PC-3 (cell line): ENCODE results near the gene NME7. TPM values are rescaled to one million over a fixed set of nuclear protein-coding genes. Genes with fewer than 3 reads are reported as not detected.

Experiments used
- ATAC-seq: fragments of 200-7000 bp; cut with Tn5 transposase; 2 replicates; pipeline ENCODE4 v1.9.1; 2020; ENCODE audit warnings: mild to moderate bottlenecking, moderate library complexity
- BruUV-seq: library from RNA; stranded (reverse); fragments of 400-500 nt; replicated peaks from 2 replicates; lab custom pipeline; 2021; lab: Mats Ljungman, UMichigan
- CTCF ChIA-PET: fragments of 300-600 bp; sonication (Branson Sonifier 250); formaldehyde crosslinking; loops from one replicate; lab custom pipeline; 2022; ENCODE audit warnings: antibody characterized with exemption; lab: Charles Lee
- POLR2A ChIA-PET: fragments of 300-600 bp; sonication (Branson Sonifier 250); formaldehyde crosslinking; loops from one replicate; lab custom pipeline; 2022; ENCODE audit warnings: antibody characterized with exemption; ENCODE audit not compliant: unreplicated experiment; lab: Charles Lee
- DNase-seq: peaks from one replicate; pipeline ENCODE4 v3.0.0-alpha.2; 2015
- H2AFZ ChIP-seq: fragments of 300-600 bp; sonication (generic); 2 replicates; pipeline ENCODE4 v1.6.0; 2016; ENCODE audit warnings: antibody characterized with exemption, low read length
- H3F3A ChIP-seq: fragments of 300-600 bp; sonication (generic); one replicate; pipeline ENCODE4 v1.6.0; 2017; ENCODE audit warnings: antibody characterized with exemption, low read length, control low read depth, mild to moderate bottlenecking; ENCODE audit not compliant: unreplicated experiment
- H3K27ac ChIP-seq: fragments of 300-600 bp; sonication (generic); 2 replicates; pipeline ENCODE4 v1.5.1; 2016; ENCODE audit warnings: mild to moderate bottlenecking, low read length
- H3K27me3 ChIP-seq: fragments of 300-600 bp; sonication (generic); 2 replicates; pipeline ENCODE4 v1.6.1; 2016; ENCODE audit warnings: low read length, mixed read lengths
- H3K36me3 ChIP-seq: fragments of 300-600 bp; sonication (generic); 2 replicates; pipeline ENCODE4 v1.6.1; 2016; ENCODE audit warnings: low read depth, mixed run types, low read length, mixed read lengths
- H3K4me1 ChIP-seq: fragments of 300-600 bp; sonication (generic); 2 replicates; pipeline ENCODE4 v1.5.1; 2016; ENCODE audit warnings: low read length; ENCODE audit not compliant: insufficient read depth
- H3K4me2 ChIP-seq: fragments of 300-600 bp; sonication (generic); 2 replicates; pipeline ENCODE4 v1.6.0; 2016; ENCODE audit warnings: low read length
- H3K4me3 ChIP-seq: fragments of 300-600 bp; sonication (generic); 2 replicates; pipeline ENCODE4 v1.5.1; 2016; ENCODE audit warnings: mild to moderate bottlenecking, low read length, mixed read lengths
- H3K79me2 ChIP-seq: fragments of 300-600 bp; sonication (generic); 2 replicates; pipeline ENCODE4 v1.6.1; 2017; ENCODE audit warnings: low read length, mixed read lengths
- H3K9ac ChIP-seq: fragments of 300-600 bp; sonication (generic); 2 replicates; pipeline ENCODE4 v1.6.0; 2016; ENCODE audit warnings: mild to moderate bottlenecking, low read length
- H3K9me2 ChIP-seq: fragments of 300-600 bp; sonication (generic); replicated peaks from 2 replicates; pipeline ENCODE4 v1.6.1; 2016; ENCODE audit warnings: mixed run types, low read length, mixed read lengths
- H3K9me3 ChIP-seq: fragments of 300-600 bp; sonication (generic); 2 replicates; pipeline ENCODE4 v1.6.1; 2016; ENCODE audit warnings: low read length, mixed read lengths
- H4K20me1 ChIP-seq: fragments of 300-600 bp; sonication (generic); 2 replicates; pipeline ENCODE4 v1.6.1; 2016; ENCODE audit warnings: low read length, mixed read lengths
- CTCF ChIP-seq: fragments of 300-600 bp; sonication (generic); conservative IDR thresholded peaks from 2 replicates; pipeline ENCODE4 v1.5.1; 2017; ENCODE audit warnings: antibody characterized with exemption, low read depth, mild to moderate bottlenecking, low read length
- EZH2 ChIP-seq: fragments of 300-600 bp; sonication (generic); IDR thresholded peaks from one replicate; pipeline ENCODE4 v1.6.1; 2017; ENCODE audit warnings: antibody characterized with exemption, mild to moderate bottlenecking, low read length; ENCODE audit not compliant: unreplicated experiment
- EZH2phosphoT487 ChIP-seq: fragments of 300-600 bp; sonication (generic); IDR thresholded peaks from 2 replicates; pipeline ENCODE4 v1.6.1; 2018; ENCODE audit warnings: mild to moderate bottlenecking, antibody characterized with exemption, low read length, borderline replicate concordance
- intact Hi-C: fragments of 100-400 bp; cut with micrococcal nuclease; formaldehyde crosslinking; loops from 2 replicates; pipeline ENCODE4 v1.9.0; 2023
- total RNA-seq: library from RNA; depleted of rRNA; stranded (reverse); fragments of >200 nt; gene quantifications from 2 replicates; pipeline ENCODE4 v1.2.3, GENCODE V29; 2014

NME7 gene
- total RNA-seq, 1 experiment from 2014 or later = 18.9 TPM

DNA sequence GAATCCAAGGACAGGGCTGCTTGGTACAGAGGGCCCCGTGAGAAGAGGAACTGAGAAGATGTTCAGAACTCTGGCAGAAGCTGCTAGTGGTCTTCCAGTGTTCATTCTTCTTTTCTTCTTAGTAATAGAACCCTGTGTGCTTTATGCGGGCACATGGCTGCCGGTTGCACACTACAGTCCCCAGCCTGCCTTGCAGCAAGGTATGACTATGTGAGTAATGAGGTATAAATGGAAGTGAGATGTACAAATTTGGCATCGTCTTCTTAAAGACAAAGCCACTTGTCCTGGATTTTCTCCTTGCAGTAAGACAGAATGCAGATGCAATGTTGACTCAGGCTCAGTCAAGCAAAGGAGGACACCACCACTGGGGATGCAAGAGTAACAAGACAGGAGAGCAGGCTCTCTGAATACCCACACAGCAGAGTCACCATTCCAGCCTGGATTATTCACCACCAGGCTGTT lies 276.1 kb downstream of the NME7 start:
- H3K4me3 ChIP-seq = no peak overlapping the region

GRCh38 chr1:169090900-169091311 lies 276.7 kb downstream of the NME7 start:
- Histone ChIP-seq H3K9me2 (no peaks in the 10 kb centered on the region), H3K9ac (no peak overlapping the region), H3K27ac (no peak overlapping the region), H2AFZ (no peak overlapping the region), H3K79me2 (no peaks in the 10 kb centered on the region), H4K20me1 (no peaks in the 10 kb centered on the region), H3K4me3 (no peak overlapping the region), H3K36me3 (no peaks in the 10 kb centered on the region), H3K27me3 (no peaks in the 10 kb centered on the region), H3K4me1 (no peaks in the 10 kb centered on the region), H3K9me3 (no peaks in the 10 kb centered on the region), H3K4me2 (no peak overlapping the region), H3F3A (no peaks in the 10 kb centered on the region)
- no peak for ATAC-seq
- no TSS peak for BruUV-seq
- intact Hi-C loops = no loop called here
- ChIA-PET POLR2A (no interaction called here), CTCF (no interaction called here)
- TF ChIP-seq EZH2phosphoT487 (no peak), EZH2 (no peak), CTCF (no peak)
- no peak for DNase-seq

More for the DNA sequence above, 276.1 kb downstream of the NME7 start:
- H4K20me1 ChIP-seq = no peaks in the 10 kb centered on the region
- H3K79me2 ChIP-seq = no peaks in the 10 kb centered on the region
- CTCF ChIA-PET = no interaction called here
- POLR2A ChIA-PET = no interaction called here
- no peak for TF ChIP-seq CTCF
- no peak for TF ChIP-seq EZH2phosphoT487
- TF ChIP-seq EZH2 = no peak
- no peak overlapping the region for H3K27ac ChIP-seq
- H3K4me1 ChIP-seq = no peaks in the 10 kb centered on the region
- DNase-seq = no peak
- H2AFZ ChIP-seq = no peak overlapping the region
- no peaks in the 10 kb centered on the region for H3K36me3 ChIP-seq
- no peaks in the 10 kb centered on the region for H3K9me3 ChIP-seq
- no peak overlapping the region for H3K4me2 ChIP-seq
- no peaks in the 10 kb centered on the region for H3K9me2 ChIP-seq
- intact Hi-C loops = no loop called here
- no peak for ATAC-seq
- no peaks in the 10 kb centered on the region for H3F3A ChIP-seq
- no peaks in the 10 kb centered on the region for H3K27me3 ChIP-seq
- no peak overlapping the region for H3K9ac ChIP-seq
- BruUV-seq = no TSS peak

DNA sequence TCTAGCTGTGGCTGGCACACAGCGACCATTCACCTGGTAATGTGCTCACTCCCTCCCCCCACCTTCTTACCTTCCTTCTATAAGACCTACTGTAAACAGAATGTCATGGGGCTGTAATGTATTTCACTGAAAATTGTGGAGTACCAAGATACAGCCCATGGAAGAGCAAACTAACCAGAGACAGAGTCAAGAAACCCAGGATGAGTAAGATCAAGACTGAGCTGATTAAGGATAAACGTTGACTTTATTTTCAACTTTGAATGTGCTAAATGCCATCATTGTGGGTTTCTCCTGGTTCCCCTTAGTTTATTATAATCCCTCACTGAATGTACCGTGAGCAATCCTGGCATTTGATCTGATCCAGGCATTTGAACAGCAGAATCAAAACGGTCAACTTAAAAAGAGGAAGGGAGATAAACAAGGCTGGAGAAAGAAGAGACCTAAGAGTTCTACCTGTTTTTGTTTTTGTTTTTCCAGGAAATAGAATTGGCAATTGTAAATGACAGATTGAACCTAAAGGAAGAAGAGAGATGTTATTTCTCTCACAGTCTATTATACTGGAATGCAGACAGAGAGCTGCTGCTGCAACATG lies 277.2 kb downstream of the NME7 start:
- no peak for DNase-seq
- no peak for ATAC-seq
- Histone ChIP-seq H3K27ac (no peak overlapping the region), H3K4me3 (no peak overlapping the region), H3K4me1 (no peaks in the 10 kb centered on the region), H4K20me1 (no peaks in the 10 kb centered on the region), H3K27me3 (no peaks in the 10 kb centered on the region), H3K9ac (no peak overlapping the region), H3F3A (no peaks in the 10 kb centered on the region), H3K36me3 (no peaks in the 10 kb centered on the region), H2AFZ (no peak overlapping the region), H3K9me2 (no peaks in the 10 kb centered on the region), H3K79me2 (no peaks in the 10 kb centered on the region), H3K4me2 (no peak overlapping the region), H3K9me3 (no peaks in the 10 kb centered on the region)
- intact Hi-C loops = no loop called here
- TF ChIP-seq EZH2phosphoT487 (no peak), CTCF (no peak), EZH2 (no peak)
- BruUV-seq = no TSS peak
- ChIA-PET CTCF (no interaction called here), POLR2A (no interaction called here)
